Pancreas (tissue), 10 donors: Measurements from ENCODE around the gene USP17L29. TPM values are rescaled to one million over a fixed set of nuclear protein-coding genes. Genes with fewer than 3 reads are reported as not detected.
"Not testable (repeated sequence)": the region's sequence is repeated elsewhere in the genome, so short reads cannot be mapped to it uniquely, and the experiment has no call there.

Source experiments
- ATAC-seq, 4 donors: fragments of 200-7000 bp; cut with Tn5 transposase; one replicate each; pipeline versions ENCODE4 v1.8.0 to v1.9.1; 2020; ENCODE audit warnings: mild to moderate bottlenecking in 4 of 4, moderate library complexity in 4 of 4
- DNase-seq, 6 donors: peaks; one replicate each; pipeline ENCODE4 v3.0.0-alpha.2; 2020
- FAIRE-seq: peaks from 2 replicates; lab custom pipeline; 2012; peaks lifted over from hg19 to GRCh38; lab: Jason Lieb, UNC
- H3K27ac ChIP-seq, 4 donors: fragments of 200-600 bp; sonication (generic); 1 replicate in 3 of 4; 2 replicates in 1 of 4; pipeline versions ENCODE4 v1.5.0 to v1.8.0; 2020
- H3K27me3 ChIP-seq, 4 donors: fragments of 200-600 bp; one replicate each; pipeline ENCODE4 v1.8.0; 2021
- H3K36me3 ChIP-seq, 3 donors: fragments of 200-600 bp; sonication (generic) in 1 of 3; one replicate each; pipeline versions ENCODE4 v1.5.0 to v1.8.0; 2020 to 2021
- H3K4me1 ChIP-seq, 3 donors: fragments of 200-600 bp; one replicate each; pipeline ENCODE4 v1.8.0; 2021
- H3K4me3 ChIP-seq, 4 donors: fragments of 200-600 bp; sonication (generic) in 2 of 4; one replicate each; pipeline versions ENCODE4 v1.5.0 to v1.8.0; 2020 to 2021
- H3K9me3 ChIP-seq, 4 donors: fragments of 200-600 bp; one replicate each; pipeline ENCODE4 v1.8.0; 2021
- WGBS, 2 donors: extraction: QIAGEN DNeasy Blood & Tissue Kit; methylation state at CpG; one replicate each; pipeline ENCODE4 v1.1.7; 2013; 5-methylcytosine and 5-hydroxymethylcytosine counted together
- intact Hi-C, 3 donors: fragments of 100-400 bp; cut with DNase I; formaldehyde crosslinking; loops; one replicate each; pipeline versions ENCODE4 v1.11.1 to v1.14.2; 2022
- polyA plus RNA-seq, 2 donors: library from polyadenylated mRNA; stranded (reverse); fragments of 200-250 nt; gene quantifications; one replicate each; pipeline ENCODE4 v1.2.3, GENCODE V29; 2013
- total RNA-seq, 6 donors: library from RNA; stranded (reverse); fragmentation: NEBNext Ultra II Directional in 4 of 6; extraction: Animal tissue kit (Norgen Biotek cat#: 25700) in 4 of 6; gene quantifications; one replicate each; pipeline versions ENCODE4 v1.2.1 to v1.2.4, GENCODE V29; 2021 to 2023
- donor health status: healthy with polysubstance abuse.
- donor health status: DM: no; HTN: no; CAD: no; lungs with moderate emphysema.
- donor health status: DM: no; HTN: no; CAD: no.
- donor health status: control.
- donor health status: control.
- donor health status: Bipolar disorder and iron deficiency.
- donor health status: DM: yes; HTN: yes; CAD: no.
- donor health status: DM: no; HTN: no; CAD: no.
- donor health status: DM: no; HTN: no; CAD: no.
- donor health status: DM: yes; HTN: yes; CAD: no.

Gene USP17L29, protein sequence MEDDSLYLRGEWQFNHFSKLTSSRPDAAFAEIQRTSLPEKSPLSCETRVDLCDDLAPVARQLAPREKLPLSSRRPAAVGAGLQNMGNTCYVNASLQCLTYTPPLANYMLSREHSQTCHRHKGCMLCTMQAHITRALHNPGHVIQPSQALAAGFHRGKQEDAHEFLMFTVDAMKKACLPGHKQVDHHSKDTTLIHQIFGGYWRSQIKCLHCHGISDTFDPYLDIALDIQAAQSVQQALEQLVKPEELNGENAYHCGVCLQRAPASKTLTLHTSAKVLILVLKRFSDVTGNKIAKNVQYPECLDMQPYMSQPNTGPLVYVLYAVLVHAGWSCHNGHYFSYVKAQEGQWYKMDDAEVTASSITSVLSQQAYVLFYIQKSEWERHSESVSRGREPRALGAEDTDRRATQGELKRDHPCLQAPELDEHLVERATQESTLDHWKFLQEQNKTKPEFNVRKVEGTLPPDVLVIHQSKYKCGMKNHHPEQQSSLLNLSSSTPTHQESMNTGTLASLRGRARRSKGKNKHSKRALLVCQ
- total RNA-seq (not detected), polyA plus RNA-seq (not detected)

DNA sequence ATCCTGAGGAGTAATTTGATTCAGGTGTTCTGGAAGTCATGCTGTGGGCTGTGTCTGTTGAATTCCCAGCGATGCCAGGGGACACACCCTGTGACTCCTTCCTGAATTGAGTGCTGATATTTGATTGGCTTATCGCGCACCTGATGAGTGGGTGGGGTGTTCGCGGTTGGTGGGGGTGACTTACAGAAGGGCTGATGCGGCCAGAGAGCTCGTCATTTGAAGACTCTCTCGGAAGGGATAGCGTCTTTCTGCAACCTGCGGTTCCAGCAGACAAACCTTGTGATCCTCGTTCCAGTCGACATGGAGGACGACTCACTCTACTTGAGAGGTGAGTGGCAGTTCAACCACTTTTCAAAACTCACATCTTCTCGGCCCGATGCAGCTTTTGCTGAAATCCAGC lies at the start of gene USP17L29:
Gene USP17L29, plus strand, starts transcription at position 301 of the 400 bp plus-strand sequence. Its CDS starts 0 bp downstream, at position 301.
- intact Hi-C loops, H3K27ac ChIP-seq, ATAC-seq, H3K9me3 ChIP-seq, H3K36me3 ChIP-seq, H3K4me1 ChIP-seq, H3K4me3 ChIP-seq, FAIRE-seq, H3K27me3 ChIP-seq, DNase-seq: not testable (repeated sequence)
- no CpG with 5 or more reads among the region's 15 CpGs for WGBS, 2 donors

DNA sequence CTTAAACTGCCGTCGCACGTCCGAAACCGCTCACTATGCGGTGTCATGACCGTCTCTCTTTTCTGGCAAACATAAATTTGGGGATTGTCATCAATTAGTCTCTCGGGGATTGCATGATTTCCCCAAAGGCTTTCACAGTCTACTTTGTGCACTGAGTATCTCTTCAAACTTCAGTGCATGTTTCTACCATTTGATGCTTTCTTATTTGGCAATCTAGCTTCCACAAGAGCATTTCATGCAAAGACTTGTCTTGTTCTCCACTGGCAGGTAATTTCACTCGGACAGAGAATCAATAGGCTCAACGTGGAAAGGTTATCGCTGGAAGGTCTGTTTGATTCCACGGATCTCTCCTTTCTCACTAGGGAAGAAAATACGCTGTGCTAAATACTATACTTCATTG lies 29.2 kb upstream of the USP17L29 start:
- H3K36me3 ChIP-seq, H3K4me1 ChIP-seq, H3K27ac ChIP-seq, H3K4me3 ChIP-seq, H3K9me3 ChIP-seq, intact Hi-C loops, FAIRE-seq, ATAC-seq, DNase-seq, H3K27me3 ChIP-seq: not testable (repeated sequence)
- 39 to 59% methylated on average over 1 of the region's 13 CpGs for WGBS, 2 donors

- H3K4me3 ChIP-seq, intact Hi-C loops, H3K4me1 ChIP-seq, H3K9me3 ChIP-seq, ATAC-seq, H3K27me3 ChIP-seq, DNase-seq, H3K27ac ChIP-seq, FAIRE-seq, H3K36me3 ChIP-seq: not testable (repeated sequence)
- WGBS, 2 donors, result no CpG with 5 or more reads among the region's 15 CpGs
Observed at GRCh38 chr4:9324865-9325264, 28.6 kb upstream of the USP17L29 start, which contains the start of gene USP17L24. TSS of gene USP17L24 (plus strand) at chr4:9325165. CDS start at chr4:9325165, 0 bp downstream.

GRCh38 chr4:9329611-9330010 lies 23.8 kb upstream of the USP17L29 start, which contains the start of gene USP17L25:
TSS of gene USP17L25 (plus strand) at chr4:9329911. CDS start at chr4:9329911, 0 bp downstream.
- ATAC-seq, H3K4me1 ChIP-seq, DNase-seq, intact Hi-C loops, H3K4me3 ChIP-seq, FAIRE-seq, H3K27ac ChIP-seq, H3K27me3 ChIP-seq, H3K9me3 ChIP-seq, H3K36me3 ChIP-seq: not testable (repeated sequence)
- WGBS, 2 donors, result no CpG with 5 or more reads among the region's 15 CpGs

- ATAC-seq, H3K4me3 ChIP-seq, H3K4me1 ChIP-seq, H3K27ac ChIP-seq, H3K36me3 ChIP-seq, H3K27me3 ChIP-seq, DNase-seq, FAIRE-seq, intact Hi-C loops, H3K9me3 ChIP-seq: not testable (repeated sequence)
- 74% methylated on average over 10 of the region's 15 CpGs; no CpG with 5 or more reads in 1 of the 2 donors for WGBS, 2 donors
Observed at GRCh38 chr4:9334358-9334757, 19.1 kb upstream of the USP17L29 start, which contains the start of gene USP17L26. TSS of gene USP17L26 (plus strand) at chr4:9334658. CDS start at chr4:9334658, 0 bp downstream.

- H3K4me1 ChIP-seq, H3K27ac ChIP-seq, FAIRE-seq, H3K4me3 ChIP-seq, H3K9me3 ChIP-seq, H3K36me3 ChIP-seq, H3K27me3 ChIP-seq, DNase-seq, intact Hi-C loops, ATAC-seq: not testable (repeated sequence)
- WGBS, 2 donors, result no CpG with 5 or more reads among the region's 15 CpGs
Observed at GRCh38 chr4:9339103-9339502, 14.3 kb upstream of the USP17L29 start, which contains the start of gene USP17L5. TSS of gene USP17L5 (plus strand) at chr4:9339403. CDS start at chr4:9339403, 0 bp downstream.

- no CpG with 5 or more reads among the region's 15 CpGs for WGBS, 2 donors
- H3K36me3 ChIP-seq, H3K4me1 ChIP-seq, H3K27ac ChIP-seq, DNase-seq, ATAC-seq, H3K27me3 ChIP-seq, H3K4me3 ChIP-seq, H3K9me3 ChIP-seq, intact Hi-C loops, FAIRE-seq: not testable (repeated sequence)
Observed at GRCh38 chr4:9343848-9344247, 9.6 kb upstream of the USP17L29 start, which contains the start of gene USP17L27. TSS of gene USP17L27 (plus strand) at chr4:9344148. CDS start at chr4:9344148, 0 bp downstream.

DNA sequence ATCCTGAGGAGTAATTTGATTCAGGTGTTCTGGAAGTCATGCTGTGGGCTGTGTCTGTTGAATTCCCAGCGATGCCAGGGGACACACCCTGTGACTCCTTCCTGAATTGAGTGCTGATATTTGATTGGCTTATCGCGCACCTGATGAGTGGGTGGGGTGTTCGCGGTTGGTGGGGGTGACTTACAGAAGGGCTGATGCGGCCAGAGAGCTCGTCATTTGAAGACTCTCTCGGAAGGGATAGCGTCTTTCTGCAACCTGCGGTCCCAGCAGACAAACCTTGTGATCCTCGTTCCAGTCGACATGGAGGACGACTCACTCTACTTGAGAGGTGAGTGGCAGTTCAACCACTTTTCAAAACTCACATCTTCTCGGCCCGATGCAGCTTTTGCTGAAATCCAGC lies 4.8 kb upstream of the USP17L29 start, which contains the start of gene USP17L28:
Gene USP17L28, plus strand, starts transcription at position 301 of the 400 bp plus-strand sequence. Its CDS starts 0 bp downstream, at position 301.
- H3K9me3 ChIP-seq, H3K27ac ChIP-seq, DNase-seq, intact Hi-C loops, H3K36me3 ChIP-seq, H3K4me3 ChIP-seq, H3K4me1 ChIP-seq, H3K27me3 ChIP-seq, ATAC-seq, FAIRE-seq: not testable (repeated sequence)
- no CpG with 5 or more reads among the region's 15 CpGs for WGBS, 2 donors

DNA sequence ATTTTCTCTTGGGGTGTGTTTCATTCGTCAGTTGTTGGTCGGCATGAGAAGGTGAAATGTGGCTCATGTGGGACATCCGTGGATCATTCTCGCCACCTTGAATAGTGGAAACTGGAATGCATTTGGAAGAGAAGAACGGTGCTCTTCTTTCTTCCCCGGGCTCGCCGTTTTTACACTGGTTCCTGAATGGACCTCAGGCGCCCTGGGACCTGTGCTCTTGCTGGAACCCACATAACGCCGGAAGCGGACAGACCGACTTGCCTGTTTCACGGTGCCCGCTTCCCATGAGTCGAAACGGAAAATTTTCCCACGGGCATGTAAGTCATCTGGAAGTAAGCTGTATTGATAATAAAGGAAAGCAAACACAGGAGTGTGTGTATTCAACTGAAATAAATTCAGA lies 2.6 kb upstream of the USP17L29 start:
- FAIRE-seq, H3K27ac ChIP-seq, ATAC-seq, H3K27me3 ChIP-seq, intact Hi-C loops, DNase-seq, H3K9me3 ChIP-seq, H3K4me3 ChIP-seq, H3K36me3 ChIP-seq, H3K4me1 ChIP-seq: not testable (repeated sequence)
- WGBS, 2 donors, result 81% methylated on average over 13 of the region's 18 CpGs; no CpG with 5 or more reads in 1 of the 2 donors

DNA sequence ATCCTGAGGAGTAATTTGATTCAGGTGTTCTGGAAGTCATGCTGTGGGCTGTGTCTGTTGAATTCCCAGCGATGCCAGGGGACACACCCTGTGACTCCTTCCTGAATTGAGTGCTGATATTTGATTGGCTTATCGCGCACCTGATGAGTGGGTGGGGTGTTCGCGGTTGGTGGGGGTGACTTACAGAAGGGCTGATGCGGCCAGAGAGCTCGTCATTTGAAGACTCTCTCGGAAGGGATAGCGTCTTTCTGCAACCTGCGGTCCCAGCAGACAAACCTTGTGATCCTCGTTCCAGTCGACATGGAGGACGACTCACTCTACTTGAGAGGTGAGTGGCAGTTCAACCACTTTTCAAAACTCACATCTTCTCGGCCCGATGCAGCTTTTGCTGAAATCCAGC lies 9.4 kb downstream of the USP17L29 start, which contains the start of gene USP17L30:
Gene USP17L30, plus strand, starts transcription at position 301 of the 400 bp plus-strand sequence. Its CDS starts 0 bp downstream, at position 301.
- no CpG with 5 or more reads among the region's 15 CpGs for WGBS, 2 donors
- intact Hi-C loops, FAIRE-seq, H3K27me3 ChIP-seq, ATAC-seq, H3K4me1 ChIP-seq, H3K4me3 ChIP-seq, H3K36me3 ChIP-seq, H3K9me3 ChIP-seq, H3K27ac ChIP-seq, DNase-seq: not testable (repeated sequence)

DNA sequence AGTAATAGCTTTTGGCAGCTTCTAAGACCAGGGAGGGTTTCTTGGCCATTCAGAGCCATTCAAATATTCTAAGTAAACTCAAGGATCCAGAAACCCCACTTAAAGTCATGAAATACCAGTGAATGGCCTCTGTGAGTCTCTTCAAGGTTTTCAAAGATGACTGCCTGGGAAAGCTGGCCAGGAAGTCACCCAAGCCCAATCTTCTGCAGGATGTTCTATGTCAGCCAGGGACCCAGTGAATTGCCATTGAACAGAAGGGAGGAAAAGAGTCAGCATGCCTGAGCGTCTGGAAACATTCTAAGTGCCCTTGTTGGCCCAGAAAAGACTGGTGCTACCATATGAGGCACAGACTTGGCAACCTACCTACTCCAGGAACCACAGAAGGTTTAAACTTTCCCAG lies 26.4 kb downstream of the USP17L29 start:
- intact Hi-C loops, H3K27ac ChIP-seq, H3K36me3 ChIP-seq, DNase-seq, H3K27me3 ChIP-seq, FAIRE-seq, ATAC-seq, H3K4me1 ChIP-seq, H3K9me3 ChIP-seq, H3K4me3 ChIP-seq: not testable (repeated sequence)
- 56 to 70% methylated on average over 1 of the region's 1 CpG for WGBS, 2 donors
